Erythroblast (primary cell): Measurements from ENCODE around the gene DENND2A.

Source experiments
- GATA1 ChIP-seq: IDR thresholded peaks from 2 replicates; pipeline ENCODE4 v1.6.1; 2011; ENCODE audit warnings: low read depth, mild to moderate bottlenecking, control low read depth, low read length, moderate library complexity
- POLR2A ChIP-seq: IDR thresholded peaks from 2 replicates; pipeline ENCODE4 v1.6.1; 2011; ENCODE audit warnings: mild to moderate bottlenecking, low read length

- TF ChIP-seq POLR2A = no peak
- TF ChIP-seq GATA1 = no peak
Measured at GRCh38 chr7:140638173-140638791, 2.3 kb downstream of the DENND2A start.
